Testis (tissue), 3 donors: ENCODE data around the gene SPECC1L. TPM values are rescaled to one million over a fixed set of nuclear protein-coding genes. Genes with fewer than 3 reads are reported as not detected.

Experiments
- DNase-seq: peaks from one replicate; pipeline ENCODE4 v3.0.0-alpha.2; 2019
- H3K27ac ChIP-seq, 2 donors: fragments of 200-600 bp; sonication (generic); one replicate each; pipeline ENCODE4 v1.5.1; 2019
- H3K27me3 ChIP-seq: fragments of 200-600 bp; sonication (generic); one replicate; pipeline ENCODE4 v1.5.1; 2019
- H3K36me3 ChIP-seq: fragments of 200-600 bp; sonication (generic); one replicate; pipeline ENCODE4 v1.5.1; 2017; ENCODE audit warnings: low read depth; ENCODE audit errors: missing control alignments
- H3K4me1 ChIP-seq: fragments of 200-600 bp; sonication (generic); one replicate; pipeline ENCODE4 v1.5.1; 2019
- H3K4me3 ChIP-seq, 2 donors: fragments of 200-600 bp; sonication (generic); one replicate each; pipeline ENCODE4 v1.5.1; 2017 to 2019
- H3K9me3 ChIP-seq: fragments of 200-600 bp; sonication (generic); one replicate; pipeline ENCODE4 v1.5.1; 2017
- POLR2A ChIP-seq: fragments of 450-650 bp; IDR thresholded peaks from one replicate; pipeline ENCODE4 v1.6.1; 2017; ENCODE audit warnings: antibody characterized with exemption, mild to moderate bottlenecking, moderate library complexity
- WGBS, 2 donors: methylation state at CpG; one replicate each; pipeline ENCODE4 v1.1.5; 2018; 5-methylcytosine and 5-hydroxymethylcytosine counted together
- intact Hi-C: fragments of 100-400 bp; cut with DNase I; formaldehyde crosslinking; loops from one replicate; pipeline ENCODE4 v1.15.1; 2023; ENCODE audit warnings: low total_unique reads
- polyA plus RNA-seq: library from polyadenylated mRNA; stranded (reverse); fragments of 350-450 nt; fragmentation: Illumina TruSeq; extraction: RNeasy Lipid Tissue Mini Kit (QIAGEN cat#74804); gene quantifications from one replicate; pipeline ENCODE4 v1.2.3, GENCODE V29; 2014; ENCODE audit warnings: low read depth, low replicate concordance; ENCODE audit not compliant: insufficient read depth
- total RNA-seq, 2 donors: library from RNA; depleted of rRNA; stranded (reverse); fragments of >200 nt; gene quantifications; one replicate each; pipeline ENCODE4 v1.2.3, GENCODE V29; 2016
- TF ChIP-seq, protein P1 (sequence below), 3 experiments: fragments of 450-650 bp in 2 of 3; fragments of 200-600 bp in 1 of 3; sonication (generic) in 1 of 3; IDR thresholded peaks; one replicate each; pipeline ENCODE4 v1.5.1; 2016 to 2019; ENCODE audit warnings: antibody characterized with exemption in 3 of 3, mild to moderate bottlenecking in 2 of 3, moderate library complexity in 1 of 3

Gene SPECC1L
- total and polyA plus RNA-seq, 3 donors from 2014 or later = 70.0 to 83.6 (median 82.3) TPM

GRCh38 chr22:24402460-24403192, 132.0 kb downstream of the SPECC1L start:
- DNase-seq = peak; percentile 71
- H3K4me1 ChIP-seq = peaks cover 7% of the 10 kb centered on the region
- WGBS, 2 donors = 47 to 61% methylated on average over 3 of the region's 3 CpGs
- H3K9me3 ChIP-seq = no peaks in the 10 kb centered on the region
- H3K4me3 ChIP-seq = no peak overlapping the region
- no peak for TF ChIP-seq POLR2A
- TF ChIP-seq, protein P1, sequence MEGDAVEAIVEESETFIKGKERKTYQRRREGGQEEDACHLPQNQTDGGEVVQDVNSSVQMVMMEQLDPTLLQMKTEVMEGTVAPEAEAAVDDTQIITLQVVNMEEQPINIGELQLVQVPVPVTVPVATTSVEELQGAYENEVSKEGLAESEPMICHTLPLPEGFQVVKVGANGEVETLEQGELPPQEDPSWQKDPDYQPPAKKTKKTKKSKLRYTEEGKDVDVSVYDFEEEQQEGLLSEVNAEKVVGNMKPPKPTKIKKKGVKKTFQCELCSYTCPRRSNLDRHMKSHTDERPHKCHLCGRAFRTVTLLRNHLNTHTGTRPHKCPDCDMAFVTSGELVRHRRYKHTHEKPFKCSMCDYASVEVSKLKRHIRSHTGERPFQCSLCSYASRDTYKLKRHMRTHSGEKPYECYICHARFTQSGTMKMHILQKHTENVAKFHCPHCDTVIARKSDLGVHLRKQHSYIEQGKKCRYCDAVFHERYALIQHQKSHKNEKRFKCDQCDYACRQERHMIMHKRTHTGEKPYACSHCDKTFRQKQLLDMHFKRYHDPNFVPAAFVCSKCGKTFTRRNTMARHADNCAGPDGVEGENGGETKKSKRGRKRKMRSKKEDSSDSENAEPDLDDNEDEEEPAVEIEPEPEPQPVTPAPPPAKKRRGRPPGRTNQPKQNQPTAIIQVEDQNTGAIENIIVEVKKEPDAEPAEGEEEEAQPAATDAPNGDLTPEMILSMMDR (IDR thresholded peaks at IDR 0.05) = no peak
- intact Hi-C loops = no loop called here
- no peaks in the 10 kb centered on the region for H3K36me3 ChIP-seq
- H3K27me3 ChIP-seq = no peaks in the 10 kb centered on the region
- H3K27ac ChIP-seq = no peak overlapping the region

GRCh38 chr22:24403346-24403745, 132.7 kb downstream of the SPECC1L start:
- Histone ChIP-seq H3K4me3 (no peak overlapping the region), H3K27ac (no peak overlapping the region), H3K4me1 (peaks cover 7% of the 10 kb centered on the region), H3K27me3 (no peaks in the 10 kb centered on the region), H3K9me3 (no peaks in the 10 kb centered on the region), H3K36me3 (no peaks in the 10 kb centered on the region)
- 89 to 92% methylated on average over 3 of the region's 3 CpGs for WGBS, 2 donors
- TF ChIP-seq, protein P1 (IDR thresholded peaks at IDR 0.05) = no peak
- TF ChIP-seq POLR2A = no peak
- intact Hi-C loops = no loop called here
- no peak for DNase-seq

DNA sequence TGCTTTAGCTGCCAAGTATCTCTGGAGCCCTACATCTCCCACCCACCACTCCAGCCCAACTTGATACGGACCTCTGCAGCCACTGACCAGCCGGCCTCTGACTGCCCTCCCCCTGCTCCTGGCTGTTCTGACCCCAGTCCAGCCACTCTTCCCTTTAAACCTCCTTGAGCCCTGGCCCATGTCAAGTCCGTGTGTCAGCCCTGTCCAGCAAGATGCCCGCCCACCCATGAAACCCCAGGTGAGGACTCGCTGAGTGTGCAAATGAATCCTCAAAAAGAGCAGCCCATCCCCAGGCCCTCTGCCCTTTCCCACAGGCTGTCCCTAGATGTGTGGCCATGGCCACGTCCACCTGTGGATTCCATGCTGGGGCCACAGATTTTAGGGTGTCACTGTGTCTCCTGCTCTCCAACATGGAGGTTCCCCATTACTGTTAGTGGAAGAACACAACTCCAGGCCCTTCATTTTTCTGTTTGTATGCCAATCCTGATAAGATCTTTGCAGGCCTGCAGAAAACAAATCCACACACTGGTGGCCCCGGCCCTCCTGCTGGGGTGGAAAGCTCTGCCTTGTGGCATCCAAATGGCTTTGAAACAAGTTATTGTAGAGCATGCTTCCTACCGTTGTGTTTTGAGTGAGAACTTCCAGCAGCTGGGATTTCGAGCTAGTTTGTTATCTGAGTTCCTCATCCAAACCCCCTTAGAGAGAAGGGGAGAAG, 134.1 kb downstream of the SPECC1L start:
- H3K27me3 ChIP-seq = no peaks in the 10 kb centered on the region
- H3K4me3 ChIP-seq = no peak overlapping the region
- H3K4me1 ChIP-seq = peaks cover 7% of the 10 kb centered on the region
- no peak for DNase-seq
- TF ChIP-seq, protein P1 (IDR thresholded peaks at IDR 0.05) = no peak
- no peak for TF ChIP-seq POLR2A
- no peaks in the 10 kb centered on the region for H3K36me3 ChIP-seq
- WGBS, 2 donors = 83 to 85% methylated on average over 9 of the region's 9 CpGs
- H3K27ac ChIP-seq = no peak overlapping the region
- intact Hi-C loops = no loop called here
- no peaks in the 10 kb centered on the region for H3K9me3 ChIP-seq

GRCh38 chr22:24405631-24406321, 135.1 kb downstream of the SPECC1L start:
- Histone ChIP-seq H3K9me3 (no peaks in the 10 kb centered on the region), H3K36me3 (no peaks in the 10 kb centered on the region), H3K4me1 (peaks cover 7% of the 10 kb centered on the region), H3K4me3 (no peak overlapping the region), H3K27ac (no peak overlapping the region), H3K27me3 (no peaks in the 10 kb centered on the region)
- TF ChIP-seq, protein P1 (IDR thresholded peaks at IDR 0.05) = no peak
- TF ChIP-seq POLR2A = no peak
- no peak for DNase-seq
- 94 to 95% methylated on average over 12 of the region's 12 CpGs for WGBS, 2 donors
- intact Hi-C loops = no loop called here
